VCaP (cell line): ENCODE results near the gene SRSF4.

Experiments used
- H3K27ac ChIP-seq: fragments of 450-650 bp; 2 replicates; pipeline ENCODE4 v1.5.1; 2017
- TF ChIP-seq, protein P1 (sequence below): fragments of 450-650 bp; conservative IDR thresholded peaks from 2 replicates; pipeline ENCODE4 v1.5.1; 2017; ENCODE audit warnings: mild to moderate bottlenecking, moderate library complexity

SRSF4 gene

DNA sequence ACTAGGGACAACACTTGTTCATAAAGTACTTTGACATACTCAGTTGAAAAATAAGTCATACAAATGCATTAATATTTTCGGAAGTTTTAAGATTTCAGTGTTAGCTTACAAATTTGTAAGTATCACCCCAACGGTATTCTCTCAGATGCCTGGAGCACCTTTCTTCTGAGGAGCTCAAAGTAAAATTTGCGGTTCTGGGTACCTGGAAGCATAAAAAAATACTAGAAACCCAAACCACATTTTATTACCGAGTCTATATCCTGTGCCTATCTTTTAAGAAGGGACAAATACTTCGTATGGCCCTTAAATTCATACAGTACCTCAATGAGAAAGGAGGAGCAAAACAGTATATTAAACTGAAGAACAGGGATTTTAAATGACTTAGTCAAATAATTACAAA is 10.2 kb downstream of the SRSF4 start:
- TF ChIP-seq, protein P1, sequence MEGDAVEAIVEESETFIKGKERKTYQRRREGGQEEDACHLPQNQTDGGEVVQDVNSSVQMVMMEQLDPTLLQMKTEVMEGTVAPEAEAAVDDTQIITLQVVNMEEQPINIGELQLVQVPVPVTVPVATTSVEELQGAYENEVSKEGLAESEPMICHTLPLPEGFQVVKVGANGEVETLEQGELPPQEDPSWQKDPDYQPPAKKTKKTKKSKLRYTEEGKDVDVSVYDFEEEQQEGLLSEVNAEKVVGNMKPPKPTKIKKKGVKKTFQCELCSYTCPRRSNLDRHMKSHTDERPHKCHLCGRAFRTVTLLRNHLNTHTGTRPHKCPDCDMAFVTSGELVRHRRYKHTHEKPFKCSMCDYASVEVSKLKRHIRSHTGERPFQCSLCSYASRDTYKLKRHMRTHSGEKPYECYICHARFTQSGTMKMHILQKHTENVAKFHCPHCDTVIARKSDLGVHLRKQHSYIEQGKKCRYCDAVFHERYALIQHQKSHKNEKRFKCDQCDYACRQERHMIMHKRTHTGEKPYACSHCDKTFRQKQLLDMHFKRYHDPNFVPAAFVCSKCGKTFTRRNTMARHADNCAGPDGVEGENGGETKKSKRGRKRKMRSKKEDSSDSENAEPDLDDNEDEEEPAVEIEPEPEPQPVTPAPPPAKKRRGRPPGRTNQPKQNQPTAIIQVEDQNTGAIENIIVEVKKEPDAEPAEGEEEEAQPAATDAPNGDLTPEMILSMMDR = no peak
- H3K27ac ChIP-seq = no peak overlapping the region

DNA sequence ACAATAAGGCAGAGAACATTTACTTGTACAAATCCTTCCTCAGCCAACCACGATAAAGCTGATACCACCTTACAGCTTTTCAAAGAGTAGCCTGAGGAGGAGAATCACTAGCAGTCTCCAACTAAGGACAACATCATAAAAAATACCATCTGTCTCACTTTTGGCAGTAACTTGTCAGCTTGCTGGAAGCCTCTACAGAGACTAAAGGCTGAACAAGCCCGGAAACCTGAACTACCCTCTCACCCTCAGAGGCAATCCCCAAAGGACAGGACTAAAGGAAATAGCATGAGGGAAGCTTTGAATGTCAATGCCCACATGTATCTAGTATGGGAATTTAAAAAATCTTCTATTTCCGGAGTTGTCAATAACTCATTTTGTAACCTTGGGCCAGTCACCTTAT is 10.6 kb downstream of the SRSF4 start:
- TF ChIP-seq, protein P1 = no peak
- H3K27ac ChIP-seq = no peak overlapping the region

DNA sequence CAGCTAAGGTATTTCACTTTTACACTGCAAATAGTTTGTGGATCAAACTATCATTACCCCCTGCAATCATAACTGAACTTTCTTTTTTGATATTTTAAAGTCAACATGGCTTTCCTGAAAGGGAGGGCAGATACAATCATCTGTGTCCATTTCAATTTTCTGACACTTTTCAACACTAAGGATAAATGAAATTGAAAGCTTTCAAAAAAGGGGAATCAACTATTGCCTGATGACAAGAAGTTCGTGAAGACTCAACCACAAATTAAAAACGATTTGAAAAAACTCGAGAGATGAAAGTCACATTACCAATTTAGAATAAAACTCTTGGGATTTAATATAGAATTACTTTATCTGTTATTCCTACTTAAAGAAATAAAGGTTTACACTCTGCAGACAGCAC is 11.7 kb downstream of the SRSF4 start:
- TF ChIP-seq, protein P1 = no peak
- H3K27ac ChIP-seq = no peak overlapping the region

DNA sequence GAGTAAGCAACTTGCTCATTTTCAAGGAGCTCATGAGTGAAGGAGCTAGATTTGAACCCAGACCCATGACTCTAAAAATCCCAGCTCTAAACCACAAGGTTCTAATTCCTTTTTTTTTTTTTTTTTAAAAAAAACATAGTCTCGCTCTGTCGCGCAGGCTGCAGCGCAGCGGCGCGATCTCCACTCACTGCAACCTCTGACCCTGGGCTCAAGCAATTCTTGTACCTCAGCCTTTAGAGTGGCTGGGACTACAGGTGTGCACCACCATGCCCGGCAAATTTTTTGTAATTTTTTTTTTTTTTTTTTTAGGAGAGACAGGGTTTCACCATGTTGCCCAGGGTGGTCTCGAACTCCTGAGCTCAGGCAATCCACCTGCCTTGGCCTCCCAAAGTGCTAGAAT is 13.8 kb downstream of the SRSF4 start:
- H3K27ac ChIP-seq = no peak overlapping the region
- TF ChIP-seq, protein P1 = no peak

DNA sequence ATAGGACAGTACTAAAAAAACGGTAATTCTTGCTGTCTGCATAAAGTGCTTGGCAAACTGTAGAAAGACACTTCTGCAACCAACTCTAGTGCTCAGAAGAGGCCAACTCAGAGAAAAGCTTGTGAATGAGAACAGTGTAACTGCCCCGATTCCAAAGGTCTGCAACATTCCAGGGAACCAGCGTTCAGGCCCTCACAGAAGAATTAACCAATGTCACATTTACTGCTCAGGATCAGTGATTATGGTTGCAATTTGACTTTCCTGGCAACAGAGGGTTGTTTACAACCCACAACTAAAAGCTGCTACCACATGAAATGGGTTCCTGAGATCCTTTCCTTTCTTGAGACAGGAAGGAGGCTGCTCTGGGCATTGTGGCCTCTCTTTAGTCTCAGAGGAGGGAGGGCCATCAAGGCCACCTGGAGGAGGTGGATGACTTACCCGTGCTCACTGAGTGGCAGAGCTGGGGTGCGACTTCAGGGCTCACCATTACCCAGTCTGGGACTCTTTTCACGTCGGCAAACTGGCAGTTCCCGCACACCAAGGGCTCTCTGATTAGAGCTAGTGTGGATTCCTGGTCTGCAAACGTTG is 15.3 kb downstream of the SRSF4 start:
- TF ChIP-seq, protein P1 = no peak
- H3K27ac ChIP-seq = no peak overlapping the region

DNA sequence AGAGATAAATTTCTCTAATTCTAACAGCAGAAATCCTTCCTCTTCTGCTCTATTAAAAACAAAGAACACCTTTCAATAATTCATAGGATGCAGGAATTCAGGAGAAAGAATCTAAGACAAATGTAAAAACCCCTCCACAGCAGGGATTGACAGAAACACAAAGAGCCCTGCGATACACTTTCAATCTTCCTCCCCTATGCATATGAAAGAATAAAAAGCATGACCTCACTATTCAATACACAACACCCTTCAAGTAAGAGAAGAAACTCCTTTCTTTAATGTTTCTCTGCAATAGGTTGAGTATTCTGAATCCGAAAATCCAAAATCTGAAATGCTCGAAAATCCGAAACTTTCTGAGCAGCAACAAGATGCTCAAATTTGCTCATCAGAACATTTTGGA is 17.1 kb downstream of the SRSF4 start:
- H3K27ac ChIP-seq = no peak overlapping the region
- TF ChIP-seq, protein P1 = no peak

DNA sequence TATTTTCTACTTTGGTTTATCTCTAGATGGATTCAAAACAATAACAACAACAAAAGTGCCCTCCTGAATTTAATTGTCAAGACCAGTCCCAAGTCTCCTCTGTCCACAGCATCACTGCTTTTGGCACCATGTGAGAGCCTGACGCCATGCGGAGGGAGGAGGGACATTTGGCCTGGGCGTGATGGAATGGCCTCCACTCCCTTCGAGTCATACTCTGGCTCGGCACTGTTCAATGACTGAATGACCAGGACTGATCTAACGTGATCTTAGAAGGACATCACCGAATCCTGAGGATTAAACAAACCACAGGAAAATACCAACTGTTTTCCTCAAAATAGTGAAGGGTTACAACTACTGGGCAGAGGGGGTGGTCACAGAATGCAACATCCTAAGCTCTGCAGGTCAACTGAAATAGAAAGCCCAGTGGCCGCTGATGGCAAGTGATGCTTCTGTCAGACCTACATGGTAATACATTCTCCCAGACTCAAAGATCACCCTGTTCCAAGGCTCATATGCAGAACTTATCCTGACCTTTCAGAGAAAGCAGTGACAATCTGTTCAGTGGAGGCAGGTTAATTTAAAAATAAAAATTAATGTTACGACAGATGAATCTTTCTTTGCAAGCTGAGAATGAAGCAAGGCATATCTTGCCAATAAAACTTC is 19.1 kb downstream of the SRSF4 start:
- TF ChIP-seq, protein P1 = no peak
- H3K27ac ChIP-seq = no peak overlapping the region
